WTC11 (cell line): Measurements from ENCODE around the gene SIPA1L3. TPM values are rescaled to one million over a fixed set of nuclear protein-coding genes. Genes with fewer than 3 reads are reported as not detected.

ENCODE experiments used
- ATAC-seq: fragments of 200-7000 bp; cut with Tn5 transposase; 2 replicates; pipeline ENCODE4 v1.10.0; 2021; ENCODE audit warnings: mild to moderate bottlenecking, moderate library complexity
- CTCF ChIA-PET: fragments of 300-600 bp; sonication (Branson Sonifier 250); formaldehyde crosslinking; loops from one replicate; lab custom pipeline; 2021; ENCODE audit warnings: antibody characterized with exemption; lab: Charles Lee
- POLR2A ChIA-PET: fragments of 350-600 bp; sonication (Branson Sonifier 250); formaldehyde crosslinking; loops from one replicate; lab custom pipeline; 2021; ENCODE audit warnings: antibody characterized with exemption; lab: Charles Lee
- DNase-seq: peaks from one replicate; pipeline ENCODE4 v3.0.0; 2021; ENCODE audit warnings: low spot score
- H3K27ac Mint-ChIP-seq: 2 replicates; pipeline ENCODE4 v1.8.0; 2021; ENCODE audit warnings: mixed read lengths
- H3K27me3 Mint-ChIP-seq: 2 replicates; pipeline ENCODE4 v1.8.0; 2021; ENCODE audit warnings: low read depth, mild to moderate bottlenecking, moderate library complexity, mixed read lengths
- H3K36me3 Mint-ChIP-seq: 2 replicates; pipeline ENCODE4 v1.8.0; 2021; ENCODE audit warnings: mixed read lengths
- H3K4me1 Mint-ChIP-seq: 2 replicates; pipeline ENCODE4 v1.8.0; 2022; ENCODE audit warnings: mixed read lengths
- H3K4me3 Mint-ChIP-seq: 2 replicates; pipeline ENCODE4 v1.8.0; 2021; ENCODE audit warnings: mild to moderate bottlenecking, moderate library complexity, mixed read lengths
- H3K9me3 Mint-ChIP-seq: 2 replicates; pipeline ENCODE4 v1.8.0; 2021; ENCODE audit warnings: mixed read lengths
- AR ChIP-seq: fragments of 250-450 bp; sonication (Bioruptor Pico); IDR thresholded peaks from 2 replicates; pipeline ENCODE4 v1.9.0; 2021; ENCODE audit warnings: mild to moderate bottlenecking
- ATF3 ChIP-seq: sonication (generic); formaldehyde crosslinking; conservative IDR thresholded peaks from 2 replicates; pipeline ENCODE4 v1.8.1; 2022; ENCODE audit warnings: mild to moderate bottlenecking, missing genetic modification reagents
- CBFB ChIP-seq: sonication (generic); formaldehyde crosslinking; IDR thresholded peaks from 2 replicates; pipeline ENCODE4 v1.8.1; 2022; ENCODE audit warnings: mild to moderate bottlenecking, low read depth, missing genetic modification reagents
- CREB1 ChIP-seq: sonication (generic); formaldehyde crosslinking; IDR thresholded peaks from 2 replicates; pipeline ENCODE4 v1.8.0; 2023; ENCODE audit warnings: mild to moderate bottlenecking, missing genetic modification reagents
- E2F5 ChIP-seq: sonication (generic); formaldehyde crosslinking; IDR thresholded peaks from 2 replicates; pipeline ENCODE4 v1.8.1; 2022; ENCODE audit warnings: mild to moderate bottlenecking, moderate library complexity, missing genetic modification reagents
- EMX1 ChIP-seq: fragments of 250-450 bp; sonication (Bioruptor Pico); IDR thresholded peaks from 2 replicates; pipeline ENCODE4 v1.8.0; 2021; ENCODE audit warnings: mild to moderate bottlenecking
- FOXP1 ChIP-seq: sonication (generic); formaldehyde crosslinking; IDR thresholded peaks from 2 replicates; pipeline ENCODE4 v1.8.0; 2022; ENCODE audit warnings: missing genetic modification reagents, mild to moderate bottlenecking, moderate library complexity, borderline replicate concordance
- GTF2I ChIP-seq: fragments of 250-450 bp; sonication (Bioruptor Pico); conservative IDR thresholded peaks from 2 replicates; pipeline ENCODE4 v1.4.0; 2021; ENCODE audit warnings: mild to moderate bottlenecking
- NFATC4 ChIP-seq: fragments of 250-450 bp; sonication (Bioruptor Pico); IDR thresholded peaks from 2 replicates; pipeline ENCODE4 v1.9.0; 2021; ENCODE audit warnings: mild to moderate bottlenecking
- NR1H2 ChIP-seq: sonication (generic); formaldehyde crosslinking; IDR thresholded peaks from 2 replicates; pipeline ENCODE4 v1.9.0; 2021; ENCODE audit warnings: mild to moderate bottlenecking, moderate library complexity, missing genetic modification reagents
- NR3C1 ChIP-seq: sonication (generic); formaldehyde crosslinking; conservative IDR thresholded peaks from 2 replicates; pipeline ENCODE4 v1.8.1; 2023; ENCODE audit warnings: low read depth, mild to moderate bottlenecking, missing genetic modification reagents
- PRRX2 ChIP-seq: fragments of 250-450 bp; sonication (Bioruptor Pico); IDR thresholded peaks from 2 replicates; pipeline ENCODE4 v1.8.0; 2021; ENCODE audit warnings: mild to moderate bottlenecking
- SMAD3 ChIP-seq: sonication (generic); formaldehyde crosslinking; IDR thresholded peaks from 2 replicates; pipeline ENCODE4 v1.8.0; 2022; ENCODE audit warnings: missing genetic modification reagents, mild to moderate bottlenecking, borderline replicate concordance
- SP1 ChIP-seq: sonication (generic); formaldehyde crosslinking; conservative IDR thresholded peaks from 2 replicates; pipeline ENCODE4 v1.8.1; 2022; ENCODE audit warnings: missing genetic modification reagents
- ZNF232 ChIP-seq: sonication (generic); formaldehyde crosslinking; IDR thresholded peaks from 2 replicates; pipeline ENCODE4 v1.8.0; 2022; ENCODE audit warnings: mild to moderate bottlenecking, missing genetic modification reagents
- ZNF263 ChIP-seq: sonication (generic); formaldehyde crosslinking; IDR thresholded peaks from 2 replicates; pipeline ENCODE4 v1.8.1; 2022; ENCODE audit warnings: low read depth, mild to moderate bottlenecking, moderate library complexity, missing genetic modification reagents
- ZNF512 ChIP-seq: sonication (generic); formaldehyde crosslinking; IDR thresholded peaks from 2 replicates; pipeline ENCODE4 v1.8.1; 2022; ENCODE audit warnings: missing genetic modification reagents, borderline replicate concordance
- ZSCAN18 ChIP-seq: fragments of 250-450 bp; sonication (Bioruptor Pico); IDR thresholded peaks from 2 replicates; pipeline ENCODE4 v2.1.2; 2022; ENCODE audit warnings: mild to moderate bottlenecking, moderate library complexity
- total RNA-seq: library from RNA; stranded (reverse); gene quantifications from 3 replicates; pipeline ENCODE4 v1.2.3, GENCODE V29; 2021
- TF ChIP-seq, protein P1 (sequence below): sonication (generic); formaldehyde crosslinking; IDR thresholded peaks from 2 replicates; pipeline ENCODE4 v1.8.0; 2022; ENCODE audit warnings: mild to moderate bottlenecking, missing genetic modification reagents
- TF ChIP-seq, protein P2 (sequence below): sonication (generic); formaldehyde crosslinking; IDR thresholded peaks from 2 replicates; pipeline ENCODE4 v1.8.0; 2022; ENCODE audit warnings: mild to moderate bottlenecking, missing genetic modification reagents

SIPA1L3 gene
- total RNA-seq, 1 experiment from 2014 or later = 41.5 TPM

- DNase-seq (no peak), ATAC-seq (peak; percentile 7)
- TF ChIP-seq ZSCAN18 (no peak), CREB1 (0 out of 2 replicates have a peak, but pooled peaks have one; percentile 20)
- peaks cover 17% of the 10 kb centered on the region for H3K27me3 Mint-ChIP-seq
- no peaks in the 10 kb centered on the region for H3K36me3 Mint-ChIP-seq
- peak overlapping the region; percentile 70 for H3K4me3 Mint-ChIP-seq
- H3K9me3 Mint-ChIP-seq = no peaks in the 10 kb centered on the region
- ChIA-PET POLR2A (interaction anchor here (0.7 to 1.0 kb wide), 2 partner anchors 67 to 205 kb away, joined by 3 read pairs; no protein-coding TSS in a partner anchor), CTCF (interaction anchor here (0.6 to 8.8 kb wide), 5 partner anchors 16 to 303 kb away, joined by 3 to 88 read pairs (median 4); partner anchors contain the start of gene WDR87)
- H3K4me1 Mint-ChIP-seq = peaks cover 32% of the 10 kb centered on the region
- peak overlapping the region; percentile 32; the same call in 1 of the 2 replicates for H3K27ac Mint-ChIP-seq
Measured at GRCh38 chr19:38209152-38209551, 302.1 kb downstream of the SIPA1L3 start.

GRCh38 chr19:38209671-38210457 lies 302.9 kb downstream of the SIPA1L3 start:
- peaks cover 32% of the 10 kb centered on the region for H3K4me1 Mint-ChIP-seq

GRCh38 chr19:38210458-38210987 lies 303.5 kb downstream of the SIPA1L3 start:
- ChIA-PET POLR2A (interaction anchor here (1.1 to 1.5 kb wide), 2 partner anchors 27 to 303 kb away, joined by 6 to 7 read pairs; partner anchors contain the start of genes SIPA1L3 and WDR87), CTCF (interaction anchor here (2.4 to 8.8 kb wide), 2 partner anchors 68 to 308 kb away, joined by 13 to 88 read pairs; no protein-coding TSS in a partner anchor)
- no peak overlapping the region for H3K27ac Mint-ChIP-seq
- peaks cover 32% of the 10 kb centered on the region for H3K4me1 Mint-ChIP-seq
- peak overlapping the region; percentile 70 for H3K4me3 Mint-ChIP-seq
- DNase-seq = peak; percentile 93
- peak; percentile 71 for ATAC-seq
- H3K27me3 Mint-ChIP-seq = peaks cover 17% of the 10 kb centered on the region
- no peaks in the 10 kb centered on the region for H3K36me3 Mint-ChIP-seq
- no peaks in the 10 kb centered on the region for H3K9me3 Mint-ChIP-seq
- TF ChIP-seq ATF3 (CRISPR knock-in tag) (no peak), SP1 (CRISPR knock-in tag) (peak; percentile 67), FOXP1 (CRISPR knock-in tag) (peak; percentile 61; the same call in 1 of the 2 replicates), E2F5 (CRISPR knock-in tag) (peak; percentile 70), GTF2I (no peak), PRRX2 (CRISPR knock-in tag) (no peak), CBFB (no peak), SMAD3 (CRISPR knock-in tag) (no peak), ZNF512 (no peak), AR (CRISPR knock-in tag) (no peak), NR3C1 (no peak)

More at GRCh38 chr19:38209671-38210457, 302.9 kb downstream of the SIPA1L3 start:
- H3K27ac Mint-ChIP-seq = no peak overlapping the region
- H3K36me3 Mint-ChIP-seq = no peaks in the 10 kb centered on the region
- ChIA-PET CTCF (interaction anchor here (1.1 to 8.8 kb wide), 4 partner anchors 15 to 308 kb away, joined by 3 to 88 read pairs (median 10); no protein-coding TSS in a partner anchor), POLR2A (interaction anchor here (0.7 to 1.5 kb wide), 4 partner anchors 26 to 303 kb away, joined by 3 to 7 read pairs (median 4); partner anchors contain the start of genes SIPA1L3 and WDR87)
- ATAC-seq (peak; percentile 26), DNase-seq (peak; percentile 65)
- peak overlapping the region; percentile 70 for H3K4me3 Mint-ChIP-seq
- no peaks in the 10 kb centered on the region for H3K9me3 Mint-ChIP-seq
- peak; percentile 89; the same call in 1 of the 2 replicates for TF ChIP-seq ZNF263 (CRISPR knock-in tag)
- TF ChIP-seq, protein P1, sequence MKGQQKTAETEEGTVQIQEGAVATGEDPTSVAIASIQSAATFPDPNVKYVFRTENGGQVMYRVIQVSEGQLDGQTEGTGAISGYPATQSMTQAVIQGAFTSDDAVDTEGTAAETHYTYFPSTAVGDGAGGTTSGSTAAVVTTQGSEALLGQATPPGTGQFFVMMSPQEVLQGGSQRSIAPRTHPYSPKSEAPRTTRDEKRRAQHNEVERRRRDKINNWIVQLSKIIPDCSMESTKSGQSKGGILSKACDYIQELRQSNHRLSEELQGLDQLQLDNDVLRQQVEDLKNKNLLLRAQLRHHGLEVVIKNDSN (CRISPR knock-in tag) = 0 out of 2 replicates have a peak, but pooled peaks have one; percentile 26
- no peak for TF ChIP-seq EMX1 (CRISPR knock-in tag)
- no peak for TF ChIP-seq GTF2I
- peak; percentile 49; the same call in 1 of the 2 replicates for TF ChIP-seq E2F5 (CRISPR knock-in tag)
- TF ChIP-seq NR1H2 (CRISPR knock-in tag) = no peak
- TF ChIP-seq, protein P2, sequence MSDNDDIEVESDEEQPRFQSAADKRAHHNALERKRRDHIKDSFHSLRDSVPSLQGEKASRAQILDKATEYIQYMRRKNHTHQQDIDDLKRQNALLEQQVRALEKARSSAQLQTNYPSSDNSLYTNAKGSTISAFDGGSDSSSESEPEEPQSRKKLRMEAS (CRISPR knock-in tag) = peak; percentile 59; the same call in 1 of the 2 replicates
- 0 out of 2 replicates have a peak, but pooled peaks have one; percentile 45 for TF ChIP-seq ZNF232 (CRISPR knock-in tag)
- TF ChIP-seq NFATC4 = 0 out of 2 replicates have a peak, but pooled peaks have one; percentile 40
- H3K27me3 Mint-ChIP-seq = peaks cover 17% of the 10 kb centered on the region
